ENCODE data around the gene SLC17A9.

The SLC17A9 gene

DNA sequence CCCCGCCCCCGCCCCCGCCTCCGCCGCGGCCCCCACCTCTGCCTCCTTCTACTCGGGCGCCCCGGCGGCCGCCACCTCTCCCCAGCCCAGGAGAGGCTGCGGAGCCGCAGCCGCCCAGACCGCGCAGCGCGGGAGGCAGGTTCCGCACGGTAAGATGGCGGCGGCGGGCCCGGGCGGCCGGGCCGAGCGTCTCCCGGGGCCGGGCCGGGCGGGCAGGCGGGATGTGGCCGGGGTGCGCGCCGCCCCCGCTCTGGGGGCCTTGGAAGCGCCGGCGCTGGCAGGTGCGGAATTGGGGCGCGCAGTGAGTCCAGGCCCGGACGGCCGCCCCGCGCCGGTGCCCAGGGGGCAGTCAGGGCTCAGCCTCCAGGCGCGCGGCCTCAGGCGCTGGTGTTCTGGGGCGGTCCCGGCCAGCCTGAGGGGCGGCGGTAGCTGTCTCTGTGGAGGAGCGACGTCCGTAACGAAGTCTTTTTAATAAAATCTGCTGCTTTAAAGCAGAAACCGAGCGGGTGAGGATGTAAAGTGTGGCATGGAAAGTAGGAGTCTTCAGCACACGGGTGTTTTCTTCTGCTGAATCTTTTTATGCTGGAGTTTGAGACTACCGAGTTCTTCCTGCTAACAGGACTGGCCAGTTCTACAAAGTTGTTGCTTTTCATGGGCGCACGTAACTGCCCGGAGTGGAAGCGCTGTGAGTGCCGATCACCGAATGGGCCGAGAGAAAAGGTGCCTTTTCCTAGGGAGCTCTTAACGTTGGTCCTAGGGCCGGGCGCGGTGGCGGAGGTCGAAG lies 14.2 kb upstream of the SLC17A9 start, which contains the start of gene GID8:
Gene GID8, plus strand, starts transcription at position 43 of the 784 bp plus-strand sequence. CDS start 3,356 bp downstream, outside the sequence.
- DNase-seq (ENCODE audit: low read depth) = no peak

DNA sequence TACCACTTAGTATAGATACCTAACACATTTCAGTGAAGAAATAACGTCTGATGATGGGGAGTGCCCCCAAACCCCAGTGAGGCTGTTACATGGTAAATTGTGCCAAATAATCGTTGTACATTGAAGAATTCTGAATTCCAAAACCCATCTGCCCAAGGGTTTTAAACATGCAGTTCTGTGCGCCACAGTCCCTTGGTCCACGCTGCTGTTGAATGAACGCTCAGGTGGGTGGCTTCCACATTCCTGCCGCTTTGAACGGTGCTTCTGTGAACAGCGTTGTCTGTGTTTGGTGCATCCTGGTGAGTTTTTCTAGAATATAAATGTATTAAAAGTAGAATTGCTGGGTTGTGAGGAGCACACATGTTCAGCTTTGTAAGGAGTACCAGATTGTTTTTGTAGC lies 11.6 kb upstream of the SLC17A9 start:
- no peak for DNase-seq (ENCODE audit: low read depth)

GRCh38 chr20:62941792-62942191 lies 10.7 kb upstream of the SLC17A9 start:
- DNase-seq (ENCODE audit: low read depth) = no peak

DNA sequence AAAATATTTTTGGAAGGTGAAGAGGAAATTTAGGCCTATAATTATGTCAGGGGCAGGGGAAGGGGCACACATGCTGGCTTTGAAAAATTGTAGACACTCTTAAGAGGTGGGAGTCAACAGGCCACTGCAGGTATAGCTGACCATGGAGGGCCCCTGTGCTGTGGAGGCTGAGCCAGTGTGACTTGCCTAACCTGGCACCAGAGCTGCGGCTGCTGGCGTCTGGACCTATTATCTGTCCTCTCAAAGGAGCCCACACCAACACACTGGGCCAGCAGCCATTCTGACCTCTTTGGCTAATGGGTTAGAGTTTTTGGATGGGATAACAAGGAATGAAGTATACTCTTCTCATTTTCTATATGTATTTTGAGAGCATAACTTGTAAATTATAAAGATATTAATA lies 10.1 kb upstream of the SLC17A9 start:
- no peak for DNase-seq (ENCODE audit: low read depth)

GRCh38 chr20:62943396-62943795 lies 9.1 kb upstream of the SLC17A9 start:
- no peak for DNase-seq (ENCODE audit: low read depth)

DNA sequence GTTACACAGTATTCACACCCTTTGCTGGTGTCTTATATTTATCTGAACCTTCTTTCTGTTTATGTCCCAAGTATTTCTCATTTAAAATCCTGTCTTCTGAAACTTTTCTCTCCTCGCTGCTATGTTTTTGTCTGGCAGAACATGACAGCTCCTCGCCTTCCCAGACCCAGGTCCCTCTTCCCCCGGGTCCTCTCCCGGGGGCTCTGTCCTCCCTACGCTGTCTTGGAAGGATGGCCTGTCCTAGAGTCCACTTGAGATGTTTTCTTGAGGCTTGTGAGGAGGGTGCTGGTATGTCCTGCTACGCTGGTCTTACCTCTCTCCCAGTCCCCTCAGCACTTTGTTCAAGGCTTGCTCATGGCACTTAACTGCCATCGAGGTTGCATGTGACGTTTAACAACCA lies 8.3 kb upstream of the SLC17A9 start:
- DNase-seq (ENCODE audit: low read depth) = no peak

DNA sequence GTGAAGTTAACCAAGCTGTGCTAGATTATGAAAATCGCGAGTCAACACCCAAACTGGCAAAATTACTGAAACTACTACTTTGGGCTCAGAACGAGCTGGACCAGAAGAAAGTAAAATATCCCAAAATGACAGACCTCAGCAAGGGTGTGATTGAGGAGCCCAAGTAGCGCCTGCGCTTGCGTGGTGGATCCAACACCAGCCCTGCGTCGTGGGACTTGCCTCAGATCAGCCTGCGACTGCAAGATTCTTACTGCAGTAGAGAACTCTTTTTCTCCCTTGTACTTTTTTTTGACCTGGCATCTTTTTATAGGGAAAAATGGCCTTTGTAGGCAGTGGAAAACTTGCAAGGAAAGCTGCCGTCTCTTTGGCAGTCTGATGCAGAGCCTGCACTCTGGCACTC lies 7.8 kb upstream of the SLC17A9 start:
- no peak for DNase-seq (ENCODE audit: low read depth)

GRCh38 chr20:62945771-62946339 lies 6.7 kb upstream of the SLC17A9 start:
- no peak for DNase-seq (ENCODE audit: low read depth)

- no peak for DNase-seq (ENCODE audit: low read depth)
Measured at GRCh38 chr20:62946918-62947317, 5.6 kb upstream of the SLC17A9 start.

DNA sequence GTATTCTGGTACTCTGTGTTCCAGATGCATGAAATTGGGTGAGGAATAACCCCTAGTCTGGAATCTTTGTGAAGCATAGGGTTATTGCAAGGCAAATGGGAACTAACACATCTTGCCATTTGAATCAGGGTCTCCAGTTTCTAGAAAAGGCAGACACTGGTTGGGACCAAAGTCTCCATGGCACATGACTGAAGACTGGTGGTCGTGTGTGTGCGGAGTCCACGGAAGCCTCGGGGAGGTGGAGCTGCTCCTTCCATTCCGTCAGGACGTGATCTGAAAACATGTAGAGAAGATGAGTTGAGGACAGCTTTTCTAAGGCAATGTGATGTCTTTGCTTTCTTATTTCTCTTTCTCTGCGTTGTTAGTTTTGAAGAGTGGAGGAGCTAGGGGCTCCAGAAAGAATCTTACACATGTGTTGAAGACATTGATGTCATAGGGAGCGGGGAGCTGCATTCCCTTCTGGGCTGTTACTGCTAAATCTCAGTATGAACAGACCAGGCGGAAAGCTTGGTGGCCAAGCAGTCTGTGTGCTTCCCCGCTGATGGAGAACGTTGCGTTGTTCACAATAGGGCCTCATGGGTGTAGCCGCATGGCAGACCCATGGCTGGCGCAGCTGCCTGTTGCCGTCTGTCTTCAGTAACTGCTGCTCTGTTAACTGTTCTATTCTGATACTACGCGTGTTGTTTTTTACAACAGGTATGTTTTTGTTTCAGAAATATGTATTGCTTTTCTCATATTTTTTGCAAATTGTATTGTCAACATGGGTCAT lies 4.8 kb upstream of the SLC17A9 start:
- DNase-seq (ENCODE audit: low read depth) = no peak

- DNase-seq (ENCODE audit: low read depth) = no peak
Measured at GRCh38 chr20:62949153-62949821, 3.2 kb upstream of the SLC17A9 start.

GRCh38 chr20:62949962-62950361 lies 2.5 kb upstream of the SLC17A9 start:
- DNase-seq (ENCODE audit: low read depth) = no peak

GRCh38 chr20:62950741-62951140 lies 1.8 kb upstream of the SLC17A9 start:
- DNase-seq (ENCODE audit: low read depth) = no peak

- DNase-seq (ENCODE audit: low read depth) = no peak
Measured at GRCh38 chr20:62951143-62951895, 1.2 kb upstream of the SLC17A9 start.

DNA sequence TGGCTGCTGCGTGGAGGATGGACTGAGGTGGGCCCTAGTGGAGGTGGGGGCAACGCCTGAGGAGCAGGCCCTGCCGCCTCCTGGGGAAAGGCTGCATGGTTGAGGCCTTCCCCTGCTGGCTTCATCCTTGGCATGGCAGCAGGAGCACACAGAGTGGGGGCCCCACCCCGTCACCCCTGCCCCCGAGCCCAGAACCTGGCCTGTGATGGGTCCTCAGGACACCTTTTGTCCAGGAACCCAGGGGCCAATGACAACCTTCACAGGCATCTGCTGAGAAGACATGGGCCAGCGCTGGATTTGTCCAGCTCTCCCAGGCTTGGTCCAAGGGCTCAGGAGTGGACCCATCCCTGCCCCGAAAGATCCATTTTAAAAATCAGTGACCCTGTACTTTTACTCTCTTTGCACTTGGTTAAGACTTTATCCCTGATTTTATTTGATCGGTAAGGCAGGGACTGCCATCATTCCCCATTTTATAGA lies 575 bp upstream of the SLC17A9 start:
- no peak for DNase-seq (ENCODE audit: low read depth)

- DNase-seq (ENCODE audit: low read depth) = no peak
Measured at GRCh38 chr20:62952968-62953838, 694 bp downstream of the SLC17A9 start.

DNA sequence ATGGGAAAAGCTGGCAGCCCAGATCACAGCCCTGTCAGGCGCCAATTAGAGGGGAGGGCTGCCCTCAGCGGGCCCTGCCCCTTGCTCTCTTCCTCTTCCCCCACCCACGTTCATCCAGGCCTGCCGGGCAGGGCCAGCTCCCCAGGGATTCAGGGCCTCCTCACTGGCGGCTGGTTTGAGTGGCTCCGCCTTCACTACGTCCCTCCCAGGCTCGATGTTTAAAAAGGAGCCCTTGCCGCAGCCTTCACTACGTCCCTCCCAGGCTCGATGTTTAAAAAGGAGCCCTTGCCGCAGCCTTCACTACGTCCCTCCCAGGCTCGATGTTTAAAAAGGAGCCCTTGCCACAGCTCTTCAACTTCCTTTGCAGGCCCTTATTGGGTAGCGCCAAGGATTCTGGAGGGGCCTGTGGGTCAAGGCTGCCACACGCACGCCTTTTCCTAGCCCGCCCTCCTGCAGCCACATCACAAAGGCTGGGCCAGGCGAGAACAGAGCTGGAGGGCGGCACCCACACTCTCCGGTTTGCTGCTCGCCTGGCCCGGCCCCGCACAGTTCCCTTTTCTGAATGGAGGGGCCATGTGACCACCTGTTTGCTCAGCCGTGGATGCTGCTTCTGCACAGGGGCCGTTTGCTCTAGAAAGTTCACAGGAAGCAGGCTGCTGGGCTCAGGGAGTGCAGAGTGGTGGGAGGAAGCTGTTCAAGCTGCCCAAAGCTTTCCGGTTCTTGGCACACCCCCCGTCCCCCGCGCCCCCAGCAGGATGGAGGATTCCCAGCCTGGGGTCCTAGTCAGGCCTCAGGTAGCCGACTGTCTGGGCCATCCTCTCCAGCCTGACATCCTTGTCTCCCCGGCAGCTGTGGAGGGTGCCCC lies 1.6 kb downstream of the SLC17A9 start:
- DNase-seq (ENCODE audit: low read depth) = peak; percentile 83

- DNase-seq (ENCODE audit: low read depth) = no peak
Measured at GRCh38 chr20:62955519-62956386, 3.2 kb downstream of the SLC17A9 start.

All from CMK (cell line).